GM19467 (cell line): ENCODE data around the gene ZNF281.
"Not testable (repeated sequence)": the region's sequence is repeated elsewhere in the genome, so short reads cannot be mapped to it uniquely, and the experiment has no call there.

Source experiments
- ATAC-seq: cut with Tn5 transposase; IDR thresholded peaks from one replicate; pipeline ENCODE4 v1.9.1; 2021; ENCODE audit warnings: mild to moderate bottlenecking, moderate library complexity; ENCODE audit not compliant: unreplicated experiment

ZNF281 gene

DNA sequence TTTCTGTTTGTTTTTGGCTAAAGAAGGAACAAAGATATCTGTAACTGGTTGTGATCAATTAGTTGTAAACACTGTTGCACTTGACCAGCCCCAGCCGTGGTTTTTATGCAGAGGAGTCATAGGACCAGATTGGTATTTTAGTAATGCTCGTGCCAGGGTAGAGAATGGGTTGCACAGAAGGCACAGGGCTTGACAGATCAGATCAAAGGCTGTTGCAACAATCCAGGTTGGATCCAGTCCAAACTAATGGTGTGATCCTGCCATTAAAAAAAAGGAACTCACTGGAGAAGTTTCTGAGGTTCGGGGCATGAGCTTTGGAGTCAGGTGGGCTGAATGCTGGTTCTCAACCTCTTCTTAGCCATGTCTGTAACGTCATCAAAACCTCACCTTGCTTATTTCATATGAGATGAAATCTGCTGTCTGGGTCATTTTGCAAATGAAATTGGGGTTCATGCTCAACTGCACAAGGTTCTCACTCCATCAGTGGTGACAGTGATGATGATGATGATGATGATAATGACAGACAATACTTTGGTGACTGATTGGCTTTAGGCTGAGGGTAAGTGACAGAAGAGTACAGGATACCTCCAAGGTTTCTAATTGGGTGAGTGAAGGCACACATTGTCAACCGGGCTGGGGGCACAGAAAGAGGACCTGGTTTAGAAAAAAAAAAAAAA, 43.1 kb downstream of the ZNF281 start:
- no peak for ATAC-seq

GRCh38 chr1:200365897-200366426, 43.9 kb downstream of the ZNF281 start:
- no peak for ATAC-seq

DNA sequence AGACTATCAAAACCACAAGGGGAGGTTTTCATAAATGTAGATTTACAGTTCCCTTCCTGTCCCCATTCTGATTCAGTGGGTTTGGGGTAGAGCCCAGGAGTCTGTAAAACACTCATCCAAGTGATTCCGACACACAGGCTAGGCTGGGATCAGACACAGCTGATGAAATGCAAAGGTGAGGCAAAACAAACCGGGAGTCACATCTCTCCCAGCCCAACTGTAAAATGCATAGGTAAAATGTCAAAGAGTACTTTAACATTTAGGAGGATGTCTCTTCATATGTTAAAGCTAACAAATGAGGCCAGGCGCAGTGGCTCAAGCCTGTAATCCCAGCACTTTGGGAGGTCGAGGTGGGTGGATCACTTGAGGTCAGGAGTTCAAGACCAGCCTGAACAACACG, 45.0 kb downstream of the ZNF281 start:
- no peak for ATAC-seq

GRCh38 chr1:200364091-200364759, 45.6 kb downstream of the ZNF281 start:
- ATAC-seq: no peak

DNA sequence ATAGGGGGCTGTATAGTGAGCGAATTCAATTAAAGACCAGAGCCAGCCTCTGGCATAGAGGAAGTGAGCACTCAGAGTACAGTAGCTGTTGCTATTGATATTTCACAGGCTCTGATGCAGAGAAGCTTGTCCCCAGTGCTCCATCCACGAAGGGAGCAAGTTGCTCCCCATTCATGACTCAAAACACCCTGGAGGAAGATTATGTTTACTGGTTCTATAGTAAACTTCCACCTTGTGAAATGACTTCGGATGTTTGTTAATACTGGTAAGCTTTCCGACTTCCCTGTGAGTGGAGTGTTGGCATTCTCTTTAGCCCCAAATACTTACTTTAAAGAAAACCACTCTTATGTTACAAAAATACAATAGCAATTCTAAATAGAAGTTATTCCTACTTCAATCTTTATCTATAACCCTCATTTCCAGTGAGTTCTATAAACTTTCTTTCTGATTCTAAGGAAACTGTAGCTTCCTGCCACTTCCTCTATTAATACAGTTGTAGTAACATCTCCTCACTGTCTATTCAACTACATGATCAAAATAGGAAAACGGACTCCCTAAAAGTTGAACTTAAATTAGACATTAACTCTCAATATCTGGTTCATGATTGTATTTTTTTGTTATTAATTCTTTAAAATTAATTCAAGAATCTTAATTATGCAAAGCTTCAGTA, 46.4 kb downstream of the ZNF281 start:
- ATAC-seq: no peak

DNA sequence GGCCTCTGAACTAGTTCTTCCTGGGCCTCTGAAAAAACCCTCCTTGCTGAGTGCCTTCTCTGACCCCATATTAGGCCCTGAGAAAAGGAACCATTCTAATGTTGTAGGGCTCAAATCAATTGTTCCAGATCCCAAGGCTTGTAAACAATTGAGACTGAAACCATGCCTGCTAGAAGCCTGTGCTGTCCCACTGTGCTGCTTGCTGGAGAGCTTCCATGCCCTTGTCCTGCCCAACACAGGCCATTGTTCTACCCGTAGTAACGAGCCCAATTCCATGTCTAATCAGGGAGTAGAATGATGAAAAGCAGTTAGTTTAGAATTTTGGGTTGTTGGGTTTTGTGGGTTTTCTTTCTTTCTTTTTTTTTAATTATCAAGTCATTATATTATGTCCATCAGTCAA, 47.4 kb downstream of the ZNF281 start:
- ATAC-seq: no peak

DNA sequence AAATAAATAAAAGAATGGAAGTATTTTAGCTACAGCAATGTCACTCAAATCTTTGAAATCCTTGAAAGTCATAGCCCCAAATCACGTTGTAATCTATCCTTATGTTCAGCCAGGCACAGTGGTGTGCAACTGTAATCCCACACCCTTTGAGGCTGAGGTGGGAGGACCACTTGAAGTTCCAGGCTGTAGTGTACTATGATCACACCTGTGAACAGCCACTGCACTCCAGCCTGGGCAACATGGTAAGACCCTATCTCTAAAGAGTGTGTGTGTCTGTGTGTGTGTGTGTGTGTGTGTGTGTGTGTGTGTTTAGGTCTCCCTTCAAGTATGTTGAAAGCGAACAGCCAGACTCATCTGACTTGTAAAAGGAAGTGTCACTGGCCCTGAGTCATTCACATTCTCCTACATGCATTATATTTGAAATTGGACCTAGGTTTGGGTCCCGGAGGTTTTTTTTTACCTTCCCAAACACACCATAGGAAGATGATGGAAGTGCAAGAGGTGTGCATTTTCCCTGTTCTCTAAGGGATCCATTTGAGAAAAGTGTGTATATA, 50.1 kb downstream of the ZNF281 start:
- ATAC-seq: no peak

DNA sequence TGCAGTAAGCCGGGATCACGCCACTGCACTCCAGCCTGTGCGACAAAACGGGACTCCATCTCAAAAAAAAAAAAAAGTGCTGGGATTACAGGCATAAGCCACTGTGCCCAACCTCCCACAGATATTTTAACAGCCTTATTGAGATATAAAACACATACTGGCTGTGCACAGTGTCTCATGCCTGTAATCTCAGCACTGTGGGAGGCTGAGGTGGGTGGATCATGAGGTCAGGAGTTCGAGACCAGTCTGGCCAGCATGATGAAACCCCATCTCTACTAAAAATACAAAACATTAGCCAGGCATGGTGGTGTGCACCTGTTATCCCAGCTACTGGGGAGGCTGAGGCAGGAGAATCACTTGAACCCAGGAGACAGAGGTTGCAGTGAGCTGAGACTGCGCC, 51.9 kb downstream of the ZNF281 start:
- ATAC-seq: not testable (repeated sequence)

GRCh38 chr1:200355801-200356200, 54.0 kb downstream of the ZNF281 start:
- no peak for ATAC-seq
